Measurements from ENCODE around the gene C1QA. TPM values are rescaled to one million over a fixed set of nuclear protein-coding genes. Genes with fewer than 3 reads are reported as not detected.

Gene C1QA
- total and polyA plus RNA-seq, 2 experiments from 2014 or later, result 5.9 to 7.8 TPM

DNA sequence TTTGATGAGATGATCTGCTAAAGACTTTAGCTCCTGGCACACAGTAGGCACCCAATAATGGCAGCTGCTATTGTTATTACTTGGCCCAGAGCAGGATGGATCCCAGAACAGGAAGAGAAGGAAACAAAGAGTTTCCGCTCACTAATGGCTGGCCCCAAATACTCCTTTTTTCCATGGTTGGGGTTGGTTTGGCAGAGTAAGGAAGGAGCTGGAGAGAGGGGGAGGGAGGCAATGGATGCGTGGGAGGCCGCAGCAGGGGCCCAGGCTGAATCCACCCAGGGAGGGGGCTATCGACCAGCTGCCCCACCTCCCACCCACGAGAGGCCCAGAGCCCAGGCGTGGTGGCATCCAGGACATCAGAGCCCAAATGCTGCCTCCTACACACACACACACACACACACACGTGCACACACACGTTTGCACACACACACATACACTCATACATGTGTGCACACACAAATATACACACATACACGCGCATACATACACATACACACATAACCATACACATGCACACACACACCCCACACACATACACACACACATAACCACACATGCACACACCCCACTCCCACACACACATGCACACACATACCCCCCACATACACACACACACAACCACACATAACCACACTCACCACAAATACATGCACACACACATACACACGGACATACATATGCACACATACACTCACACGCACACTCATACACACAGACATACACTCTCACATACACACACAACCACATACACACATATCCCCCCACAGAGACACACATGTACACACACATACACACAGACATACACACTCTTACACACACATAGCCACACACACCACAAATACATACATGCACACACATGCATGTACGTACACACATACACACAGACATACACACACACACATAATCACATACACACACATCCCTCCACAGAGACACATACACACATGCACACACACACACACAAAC is 41.8 kb downstream of the C1QA start:
- H3K27ac ChIP-seq, result no peak overlapping the region

DNA sequence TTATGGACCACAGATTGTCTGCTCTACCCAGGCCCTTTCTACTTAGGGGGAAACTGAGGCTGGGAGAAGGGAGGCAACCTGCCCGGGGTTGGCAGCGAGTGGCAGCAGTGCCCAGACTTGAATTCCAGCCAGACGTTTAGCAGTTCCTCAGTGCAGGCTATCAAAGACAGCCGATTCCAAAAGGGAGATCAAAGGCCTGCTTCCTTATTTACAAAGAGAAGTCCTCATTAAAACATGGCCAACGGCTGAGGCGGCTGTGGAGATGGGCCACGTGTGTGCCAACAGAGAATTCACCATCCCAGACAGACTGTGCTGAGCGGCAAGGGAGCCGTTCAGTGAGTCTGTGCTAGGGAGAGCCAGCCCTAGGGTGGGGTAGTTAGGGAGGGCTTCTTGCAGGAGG is 44.3 kb downstream of the C1QA start:
- H3K36me3 ChIP-seq (replicated peaks; ENCODE audit: insufficient read depth, low read depth), result no peaks in the 10 kb centered on the region
- H3K4me1 ChIP-seq (ENCODE audit: insufficient read depth), result no peaks in the 10 kb centered on the region
- no peak overlapping the region for H3K27ac ChIP-seq
- H4K20me1 ChIP-seq (ENCODE audit: insufficient read depth, poor library complexity, severe bottlenecking), result no peaks in the 10 kb centered on the region
- no peaks in the 10 kb centered on the region for H3K79me2 ChIP-seq
- H3K4me2 ChIP-seq, result no peak overlapping the region
- no peaks in the 10 kb centered on the region for H3K27me3 ChIP-seq
- WGBS (ENCODE audit: low lambda C conversion rate, missing lambda C conversion rate), result 55% methylated on average over 9 of the region's 9 CpGs
- H3K9me2 ChIP-seq (replicated peaks; ENCODE audit: insufficient read depth), result no peaks in the 10 kb centered on the region
- H3K4me3 ChIP-seq, result no peak overlapping the region
- no peaks in the 10 kb centered on the region for H3K9me3 ChIP-seq (ENCODE audit: low read depth)
- TF ChIP-seq EZH2phosphoT487 (IDR thresholded peaks at IDR 0.05; ENCODE audit: low read depth, severe bottlenecking, unreplicated experiment), result no peak
- no peak for DNase-seq (ENCODE audit: low spot score)
- no peak overlapping the region for H2AFZ ChIP-seq

More for the DNA sequence above, 41.8 kb downstream of the C1QA start:
- DNase-seq (ENCODE audit: low spot score), result no peak
- Histone ChIP-seq H3K27me3 (peaks cover 4% of the 10 kb centered on the region), H2AFZ (no peak overlapping the region), H3K4me1 (ENCODE audit: insufficient read depth) (no peaks in the 10 kb centered on the region), H3K79me2 (no peaks in the 10 kb centered on the region), H3K4me2 (no peak overlapping the region), H3K36me3 (replicated peaks; ENCODE audit: insufficient read depth, low read depth) (no peaks in the 10 kb centered on the region), H3K4me3 (no peak overlapping the region), H4K20me1 (ENCODE audit: insufficient read depth, poor library complexity, severe bottlenecking) (no peaks in the 10 kb centered on the region), H3K9me3 (ENCODE audit: low read depth) (no peaks in the 10 kb centered on the region), H3K9me2 (replicated peaks; ENCODE audit: insufficient read depth) (no peaks in the 10 kb centered on the region)
- WGBS (ENCODE audit: low lambda C conversion rate, missing lambda C conversion rate), result 87% methylated on average over 12 of the region's 13 CpGs
- no peak for TF ChIP-seq EZH2phosphoT487 (IDR thresholded peaks at IDR 0.05; ENCODE audit: low read depth, severe bottlenecking, unreplicated experiment)
- TF ChIP-seq, protein P1, sequence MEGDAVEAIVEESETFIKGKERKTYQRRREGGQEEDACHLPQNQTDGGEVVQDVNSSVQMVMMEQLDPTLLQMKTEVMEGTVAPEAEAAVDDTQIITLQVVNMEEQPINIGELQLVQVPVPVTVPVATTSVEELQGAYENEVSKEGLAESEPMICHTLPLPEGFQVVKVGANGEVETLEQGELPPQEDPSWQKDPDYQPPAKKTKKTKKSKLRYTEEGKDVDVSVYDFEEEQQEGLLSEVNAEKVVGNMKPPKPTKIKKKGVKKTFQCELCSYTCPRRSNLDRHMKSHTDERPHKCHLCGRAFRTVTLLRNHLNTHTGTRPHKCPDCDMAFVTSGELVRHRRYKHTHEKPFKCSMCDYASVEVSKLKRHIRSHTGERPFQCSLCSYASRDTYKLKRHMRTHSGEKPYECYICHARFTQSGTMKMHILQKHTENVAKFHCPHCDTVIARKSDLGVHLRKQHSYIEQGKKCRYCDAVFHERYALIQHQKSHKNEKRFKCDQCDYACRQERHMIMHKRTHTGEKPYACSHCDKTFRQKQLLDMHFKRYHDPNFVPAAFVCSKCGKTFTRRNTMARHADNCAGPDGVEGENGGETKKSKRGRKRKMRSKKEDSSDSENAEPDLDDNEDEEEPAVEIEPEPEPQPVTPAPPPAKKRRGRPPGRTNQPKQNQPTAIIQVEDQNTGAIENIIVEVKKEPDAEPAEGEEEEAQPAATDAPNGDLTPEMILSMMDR (IDR thresholded peaks at IDR 0.05; ENCODE audit: poor library complexity), result no peak
- no peak for TF ChIP-seq EZH2 (IDR thresholded peaks at IDR 0.05; ENCODE audit: borderline replicate concordance)

DNA sequence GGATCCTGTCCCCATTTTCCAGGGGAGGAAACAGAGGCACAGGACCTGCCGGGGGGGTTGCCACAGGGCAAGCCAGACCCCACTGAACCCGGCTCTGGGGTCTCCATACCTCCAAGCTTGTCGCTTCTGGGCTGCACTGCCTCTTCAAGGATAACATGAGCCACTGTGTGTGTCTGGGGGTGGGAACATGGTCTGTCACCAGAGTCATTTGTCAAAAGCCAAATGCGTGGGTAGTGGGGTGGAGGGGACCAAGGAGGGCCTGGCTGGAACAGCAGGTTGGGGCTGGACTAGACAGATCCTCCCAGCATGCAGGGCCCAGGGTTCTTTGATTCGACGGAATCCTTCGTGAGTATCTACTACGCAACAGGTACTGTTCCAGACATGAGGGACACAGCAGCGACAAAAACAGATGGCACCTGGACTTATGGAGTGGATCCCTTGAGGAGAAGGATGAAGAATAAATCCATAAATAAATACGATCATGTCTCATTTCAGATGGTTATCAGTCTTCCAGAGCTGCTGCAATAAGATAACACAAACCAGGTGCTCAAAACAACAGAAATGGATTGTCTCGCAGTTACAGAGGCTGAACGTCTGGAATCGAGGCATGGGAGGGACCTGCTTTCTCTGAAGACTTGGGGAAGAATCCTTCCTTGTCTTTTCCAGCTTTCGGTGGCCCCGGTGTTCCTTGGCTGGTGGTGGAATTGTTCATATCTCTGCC is 45.3 kb downstream of the C1QA start:
- WGBS (ENCODE audit: low lambda C conversion rate, missing lambda C conversion rate), result 74% methylated on average over 15 of the region's 15 CpGs
- peaks cover 4% of the 10 kb centered on the region for H3K4me1 ChIP-seq (ENCODE audit: insufficient read depth)
- no peak overlapping the region for H3K27ac ChIP-seq
- no peaks in the 10 kb centered on the region for H3K27me3 ChIP-seq
- no peaks in the 10 kb centered on the region for H3K36me3 ChIP-seq (replicated peaks; ENCODE audit: insufficient read depth, low read depth)
- no peak overlapping the region for H2AFZ ChIP-seq
- no peaks in the 10 kb centered on the region for H3K9me2 ChIP-seq (replicated peaks; ENCODE audit: insufficient read depth)
- H4K20me1 ChIP-seq (ENCODE audit: insufficient read depth, poor library complexity, severe bottlenecking), result no peaks in the 10 kb centered on the region
- TF ChIP-seq EZH2 (IDR thresholded peaks at IDR 0.05; ENCODE audit: borderline replicate concordance) (no peak), EZH2phosphoT487 (IDR thresholded peaks at IDR 0.05; ENCODE audit: low read depth, severe bottlenecking, unreplicated experiment) (no peak)
- TF ChIP-seq, protein P1 (IDR thresholded peaks at IDR 0.05; ENCODE audit: poor library complexity), result no peak
- DNase-seq (ENCODE audit: low spot score), result no peak
- no peaks in the 10 kb centered on the region for H3K79me2 ChIP-seq
- no peaks in the 10 kb centered on the region for H3K9me3 ChIP-seq (ENCODE audit: low read depth)
- H3K4me2 ChIP-seq, result no peak overlapping the region
- H3K4me3 ChIP-seq, result no peak overlapping the region

DNA sequence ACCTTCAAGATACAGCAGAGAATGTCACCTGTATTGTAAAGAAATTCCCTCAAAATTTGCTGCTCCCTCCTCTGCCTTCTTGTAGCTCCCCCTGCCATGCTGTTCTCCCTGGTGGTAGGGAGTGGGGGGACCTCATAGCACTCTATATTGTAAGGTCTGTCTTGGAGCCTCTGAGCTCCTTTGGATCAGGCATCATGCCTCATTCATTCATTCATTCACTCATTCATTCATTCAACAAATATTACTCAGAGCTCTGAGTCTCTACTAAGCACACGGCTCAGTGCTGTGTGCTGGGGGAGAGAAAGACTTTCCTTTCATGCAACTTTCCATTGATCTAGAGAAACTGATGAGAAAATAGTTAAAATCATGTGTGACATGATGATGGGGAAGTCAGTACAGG is 47.1 kb downstream of the C1QA start:
- no peak for DNase-seq (ENCODE audit: low spot score)
- Histone ChIP-seq H3K27me3 (no peaks in the 10 kb centered on the region), H3K9me2 (replicated peaks; ENCODE audit: insufficient read depth) (no peaks in the 10 kb centered on the region), H3K9me3 (ENCODE audit: low read depth) (no peaks in the 10 kb centered on the region), H3K4me2 (no peak overlapping the region), H3K27ac (no peak overlapping the region), H3K4me3 (no peak overlapping the region), H3K36me3 (replicated peaks; ENCODE audit: insufficient read depth, low read depth) (no peaks in the 10 kb centered on the region), H3K4me1 (ENCODE audit: insufficient read depth) (peaks cover 4% of the 10 kb centered on the region), H3K79me2 (no peaks in the 10 kb centered on the region), H2AFZ (no peak overlapping the region), H4K20me1 (ENCODE audit: insufficient read depth, poor library complexity, severe bottlenecking) (no peaks in the 10 kb centered on the region)
- TF ChIP-seq, protein P1 (IDR thresholded peaks at IDR 0.05; ENCODE audit: poor library complexity), result no peak
- TF ChIP-seq EZH2 (IDR thresholded peaks at IDR 0.05; ENCODE audit: borderline replicate concordance) (no peak), EZH2phosphoT487 (IDR thresholded peaks at IDR 0.05; ENCODE audit: low read depth, severe bottlenecking, unreplicated experiment) (no peak)
- 90% methylated on average over 1 of the region's 1 CpG for WGBS (ENCODE audit: low lambda C conversion rate, missing lambda C conversion rate)
